Measurements from ENCODE around the gene PEX26. TPM values are rescaled to one million over a fixed set of nuclear protein-coding genes. Genes with fewer than 3 reads are reported as not detected.
"Not testable (repeated sequence)": the region's sequence is repeated elsewhere in the genome, so short reads cannot be mapped to it uniquely, and the experiment has no call there.

PEX26 gene
- total RNA-seq, 1 experiment from 2014 or later: 16.4 TPM

- Histone ChIP-seq H3K9me3 (replicated peaks) (no peaks in the 10 kb centered on the region), H3K27ac (no peak overlapping the region), H3K27me3 (no peaks in the 10 kb centered on the region), H3K4me3 (no peak overlapping the region), H3K36me3 (no peaks in the 10 kb centered on the region), H3K4me1 (peaks cover 17% of the 10 kb centered on the region)
- DNase-seq: no peak
Measured at GRCh38 chr22:18062421-18062820, 15.4 kb upstream of the PEX26 start.

DNA sequence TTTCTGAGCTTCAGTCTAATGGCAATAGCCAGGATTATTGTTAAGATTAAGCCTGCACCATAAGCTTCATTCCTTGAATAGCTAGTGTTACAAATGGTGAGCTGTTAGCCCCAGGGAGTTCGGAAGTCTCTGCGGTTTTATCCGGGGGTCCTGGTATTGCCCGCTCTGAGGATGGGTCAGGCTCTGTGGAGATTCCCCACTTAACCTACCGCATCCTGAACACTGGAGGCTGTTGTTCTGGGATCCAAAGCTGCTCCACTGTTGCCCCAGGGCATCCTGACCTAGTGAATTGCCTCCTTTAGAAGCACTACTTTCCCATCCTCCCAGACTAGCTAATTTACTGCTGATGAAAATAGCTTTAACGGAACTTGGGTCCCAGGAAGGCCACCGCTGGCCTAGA is 14.5 kb upstream of the PEX26 start:
- Histone ChIP-seq H3K9me3 (replicated peaks) (no peaks in the 10 kb centered on the region), H3K36me3 (no peaks in the 10 kb centered on the region), H3K27me3 (no peaks in the 10 kb centered on the region), H3K4me3 (0 out of 2 replicates have a peak overlapping the region, but pooled peaks have one; percentile 4), H3K4me1 (peaks cover 12% of the 10 kb centered on the region), H3K27ac (0 out of 2 replicates have a peak overlapping the region, but pooled peaks have one; percentile 21)
- DNase-seq: peak; percentile 77 to 90

GRCh38 chr22:18063715-18064114 is 14.1 kb upstream of the PEX26 start:
- not testable (repeated sequence) for H3K9me3 ChIP-seq (replicated peaks); DNase-seq; H3K27me3 ChIP-seq; H3K36me3 ChIP-seq; H3K4me3 ChIP-seq
- H3K27ac ChIP-seq: 0 out of 2 replicates have a peak overlapping the region, but pooled peaks have one; percentile 21
- peaks cover 12% of the 10 kb centered on the region for H3K4me1 ChIP-seq

GRCh38 chr22:18064636-18065035 is 13.2 kb upstream of the PEX26 start:
- DNase-seq: no peak
- H3K9me3 ChIP-seq (replicated peaks): no peaks in the 10 kb centered on the region
- no peaks in the 10 kb centered on the region for H3K36me3 ChIP-seq
- H3K4me3 ChIP-seq: no peak overlapping the region
- peaks cover 12% of the 10 kb centered on the region for H3K4me1 ChIP-seq
- no peaks in the 10 kb centered on the region for H3K27me3 ChIP-seq
- no peak overlapping the region for H3K27ac ChIP-seq

GRCh38 chr22:18065256-18065655 is 12.5 kb upstream of the PEX26 start:
- Histone ChIP-seq H3K9me3 (replicated peaks) (no peaks in the 10 kb centered on the region), H3K36me3 (no peaks in the 10 kb centered on the region)

GRCh38 chr22:18066181-18066859 is 11.5 kb upstream of the PEX26 start:
- no peak overlapping the region for H3K4me3 ChIP-seq

More at GRCh38 chr22:18065256-18065655, 12.5 kb upstream of the PEX26 start:
- Histone ChIP-seq H3K27ac (no peak overlapping the region), H3K4me1 (peaks cover 12% of the 10 kb centered on the region), H3K27me3 (no peaks in the 10 kb centered on the region), H3K4me3 (no peak overlapping the region)
- no peak for DNase-seq

GRCh38 chr22:18067121-18067520 is 10.7 kb upstream of the PEX26 start:
- no peak overlapping the region for H3K27ac ChIP-seq
- H3K36me3 ChIP-seq: no peaks in the 10 kb centered on the region
- no peaks in the 10 kb centered on the region for H3K27me3 ChIP-seq
- no peaks in the 10 kb centered on the region for H3K9me3 ChIP-seq (replicated peaks)
- no peak overlapping the region for H3K4me3 ChIP-seq
- H3K4me1 ChIP-seq: peaks cover 19% of the 10 kb centered on the region
- no peak for DNase-seq

More at GRCh38 chr22:18066181-18066859, 11.5 kb upstream of the PEX26 start:
- Histone ChIP-seq H3K4me1 (peaks cover 12% of the 10 kb centered on the region), H3K27me3 (no peaks in the 10 kb centered on the region), H3K9me3 (replicated peaks) (no peaks in the 10 kb centered on the region), H3K36me3 (no peaks in the 10 kb centered on the region), H3K27ac (no peak overlapping the region)
- DNase-seq: no peak

DNA sequence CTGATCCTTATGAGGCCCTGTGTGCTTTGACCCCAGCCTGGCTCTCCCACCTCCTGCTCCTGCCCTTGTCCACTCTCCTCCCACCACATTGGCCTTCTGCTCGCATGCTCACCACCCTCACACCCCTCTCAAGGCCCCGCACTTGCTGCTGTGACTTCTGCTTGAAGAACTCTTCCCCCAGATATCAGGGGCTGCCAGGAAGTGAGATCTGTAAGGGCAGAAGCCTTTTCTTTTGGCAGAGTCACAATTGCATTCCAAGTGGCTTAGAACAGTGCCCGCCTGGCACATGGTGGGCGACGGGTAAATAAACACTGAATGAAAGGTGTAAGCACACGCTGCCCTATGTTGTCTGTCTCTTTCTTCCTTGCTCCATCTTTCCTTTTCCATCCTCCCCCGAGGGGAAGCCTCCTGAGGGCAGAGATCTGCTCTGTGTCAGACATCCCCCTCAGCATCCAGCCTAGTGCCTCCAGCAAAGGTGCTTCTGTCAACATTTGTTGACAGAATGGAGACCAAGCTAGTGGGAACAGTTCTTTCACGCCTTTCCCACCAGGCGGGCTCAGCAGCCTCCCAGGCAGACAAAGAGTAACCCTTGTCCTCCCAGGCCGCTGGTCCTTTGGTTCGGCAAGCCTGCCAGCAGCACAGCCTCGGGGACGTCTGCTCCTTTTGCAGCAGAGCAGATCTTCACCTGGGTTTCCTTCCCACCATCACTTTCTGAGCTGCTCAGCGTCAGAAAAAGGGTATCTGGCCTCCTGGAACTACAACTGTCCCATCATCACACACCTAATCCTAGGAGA is 10.0 kb upstream of the PEX26 start:
- Histone ChIP-seq H3K27ac (no peak overlapping the region), H3K27me3 (no peaks in the 10 kb centered on the region), H3K9me3 (replicated peaks) (no peaks in the 10 kb centered on the region), H3K4me1 (peaks cover 19% of the 10 kb centered on the region), H3K4me3 (no peak overlapping the region), H3K36me3 (no peaks in the 10 kb centered on the region)
- no peak for DNase-seq

GRCh38 chr22:18068381-18068988 is 9.3 kb upstream of the PEX26 start:
- no peak for DNase-seq
- Histone ChIP-seq H3K36me3 (no peaks in the 10 kb centered on the region), H3K27me3 (no peaks in the 10 kb centered on the region), H3K4me3 (no peak overlapping the region), H3K27ac (no peak overlapping the region), H3K4me1 (peaks cover 12% of the 10 kb centered on the region), H3K9me3 (replicated peaks) (no peaks in the 10 kb centered on the region)

DNA sequence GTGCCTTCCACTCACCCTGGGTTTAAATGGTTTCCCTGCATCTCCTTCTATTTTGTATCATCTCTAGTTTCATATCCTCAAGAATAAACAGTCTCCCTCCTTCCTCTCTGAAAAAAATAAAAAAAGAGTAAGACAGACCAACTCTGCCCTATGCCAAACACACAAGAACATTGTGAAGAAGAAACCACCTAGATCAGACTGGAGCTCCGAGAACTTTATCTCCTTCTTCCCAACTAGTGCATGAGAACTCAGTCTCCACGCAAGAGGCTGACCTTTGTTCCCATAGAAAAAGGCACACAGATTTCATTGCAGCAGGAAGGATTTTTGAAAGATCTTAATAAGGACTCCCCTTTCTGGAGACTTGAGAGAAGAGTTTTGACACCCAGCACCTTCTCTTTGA is 8.7 kb upstream of the PEX26 start:
- Histone ChIP-seq H3K36me3 (no peaks in the 10 kb centered on the region), H3K4me1 (peaks cover 9% of the 10 kb centered on the region), H3K9me3 (replicated peaks) (no peaks in the 10 kb centered on the region), H3K27ac (no peak overlapping the region), H3K27me3 (no peaks in the 10 kb centered on the region), H3K4me3 (no peak overlapping the region)
- DNase-seq: no peak

GRCh38 chr22:18070041-18070440 is 7.7 kb upstream of the PEX26 start:
- no peaks in the 10 kb centered on the region for H3K9me3 ChIP-seq (replicated peaks)
- H3K4me1 ChIP-seq: peaks cover 9% of the 10 kb centered on the region
- H3K4me3 ChIP-seq: no peak overlapping the region
- no peak for DNase-seq
- no peaks in the 10 kb centered on the region for H3K36me3 ChIP-seq
- no peaks in the 10 kb centered on the region for H3K27me3 ChIP-seq
- no peak overlapping the region for H3K27ac ChIP-seq

DNA sequence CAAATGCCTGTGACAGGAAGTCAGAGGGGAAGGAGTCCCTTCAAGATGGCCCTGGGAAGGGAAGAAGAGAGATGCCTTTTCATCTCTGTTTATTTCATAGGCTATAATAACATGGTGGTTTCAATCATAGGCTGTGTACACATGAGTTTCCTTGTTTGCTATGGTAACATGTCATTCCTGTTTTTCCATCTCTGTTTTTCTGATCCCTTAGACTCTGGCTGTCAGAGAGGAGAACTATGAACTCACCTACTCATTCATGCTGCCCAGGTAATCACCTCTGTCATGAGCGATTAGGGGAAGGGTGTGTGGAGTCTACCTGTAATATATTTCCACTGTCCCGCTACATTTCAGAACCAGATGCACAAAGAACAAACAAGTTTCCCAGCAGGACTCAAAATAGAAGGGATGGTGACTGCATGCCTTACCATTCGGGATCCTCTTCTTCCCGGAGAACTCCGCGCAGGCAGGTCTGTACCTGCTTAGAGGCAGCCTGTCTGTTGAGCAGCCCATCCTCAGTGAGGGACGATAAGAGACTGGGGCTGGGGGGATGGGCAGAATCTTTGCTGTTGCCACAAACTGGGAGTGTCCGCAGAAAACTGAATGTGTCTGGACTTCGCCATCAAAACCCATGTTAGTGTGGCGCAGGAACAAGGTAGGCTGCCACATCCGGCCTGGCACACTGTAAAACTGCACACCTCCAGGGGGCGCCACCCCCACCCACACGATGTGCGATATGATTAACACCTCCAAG is 7.1 kb upstream of the PEX26 start:
- Histone ChIP-seq H3K27me3 (no peaks in the 10 kb centered on the region), H3K36me3 (no peaks in the 10 kb centered on the region)
- DNase-seq: no peak

GRCh38 chr22:18071307-18071967 is 6.4 kb upstream of the PEX26 start:
- DNase-seq; H3K4me1 ChIP-seq; H3K36me3 ChIP-seq; H3K4me3 ChIP-seq; H3K9me3 ChIP-seq (replicated peaks); H3K27me3 ChIP-seq; H3K27ac ChIP-seq: not testable (repeated sequence)

More for the DNA sequence above, 7.1 kb upstream of the PEX26 start:
- Histone ChIP-seq H3K27ac (no peak overlapping the region), H3K4me1 (peaks cover 9% of the 10 kb centered on the region), H3K4me3 (no peak overlapping the region), H3K9me3 (replicated peaks) (no peaks in the 10 kb centered on the region)

DNA sequence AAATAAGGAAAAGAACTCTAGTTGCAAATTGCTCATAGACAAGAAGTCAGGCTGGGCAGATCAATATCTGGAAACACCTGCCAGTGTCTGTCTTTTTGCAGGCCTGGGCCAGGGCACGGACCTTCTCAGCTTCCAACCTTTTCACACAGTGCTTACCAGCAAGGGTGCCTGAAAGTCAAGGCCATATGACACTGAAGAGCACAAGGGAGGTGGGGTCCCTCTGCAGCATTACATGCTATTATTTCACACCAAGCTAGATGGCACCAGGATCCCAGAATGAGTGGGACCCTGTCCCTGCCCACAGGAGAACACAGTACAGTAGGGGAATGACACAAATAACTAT is 5.9 kb upstream of the PEX26 start:
- Histone ChIP-seq H3K4me1 (peaks cover 12% of the 10 kb centered on the region), H3K9me3 (replicated peaks) (no peaks in the 10 kb centered on the region), H3K36me3 (no peaks in the 10 kb centered on the region), H3K4me3 (no peak overlapping the region), H3K27ac (no peak overlapping the region), H3K27me3 (no peaks in the 10 kb centered on the region)
- DNase-seq: peak; percentile 59 to 74

All from SJCRH30 (cell line).